Amniotic epithelial cell (primary cell): ENCODE measurements around the gene CCDC91.
A peak's percentile ranks its signal among the peaks of the same experiment; 100 is the strongest.
"Not testable (repeated sequence)": the region's sequence is repeated elsewhere in the genome, so short reads cannot be mapped to it uniquely, and the experiment has no call there.

Experiments
- DNase-seq: peaks from one replicate; pipeline ENCODE4 v3.0.0-alpha.2; 2010; ENCODE audit warnings: low read depth

The CCDC91 gene

GRCh38 chr12:28234444-28234843 lies 44.2 kb downstream of the CCDC91 start:
- DNase-seq: no peak

DNA sequence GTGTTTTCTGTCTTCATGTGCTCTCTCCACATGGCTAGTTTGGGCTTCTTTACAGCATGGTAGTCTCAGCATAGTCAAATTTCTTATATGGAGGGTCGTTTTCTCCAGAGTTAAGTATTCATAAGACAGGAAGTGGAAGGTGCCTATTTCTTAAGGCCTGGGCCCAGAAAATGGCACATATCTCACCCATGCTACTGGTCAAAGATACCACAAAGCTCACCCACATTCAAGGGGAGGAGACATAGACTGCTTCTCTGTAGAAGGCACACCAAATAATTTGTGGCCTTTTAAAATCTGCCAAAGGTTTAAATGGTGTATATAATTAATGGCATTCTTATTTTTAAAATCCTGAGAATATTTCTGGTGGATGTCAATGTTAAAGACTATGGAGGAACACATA lies 44.8 kb downstream of the CCDC91 start:
- no peak for DNase-seq

GRCh38 chr12:28235985-28236384 lies 45.7 kb downstream of the CCDC91 start:
- no peak for DNase-seq

GRCh38 chr12:28237423-28237822 lies 47.2 kb downstream of the CCDC91 start:
- DNase-seq: no peak

DNA sequence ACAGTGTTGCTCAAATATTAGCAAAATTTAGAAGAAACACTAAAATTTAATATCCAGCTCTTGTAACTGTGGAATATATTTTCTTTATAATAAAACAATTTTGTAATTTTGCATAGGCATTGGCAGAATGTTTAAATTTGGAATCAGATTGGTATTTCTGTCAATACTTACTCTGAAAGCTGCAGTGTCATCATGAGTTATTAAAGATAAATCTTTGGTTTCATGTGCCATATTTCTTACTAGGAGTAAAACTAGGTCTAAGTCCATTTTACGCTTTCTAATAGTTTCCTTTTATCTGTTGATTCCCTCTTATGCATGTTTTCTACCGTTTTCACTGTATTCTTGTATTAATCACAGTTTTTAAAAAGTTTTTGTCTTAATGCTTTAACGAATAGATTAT lies 49.7 kb downstream of the CCDC91 start:
- no peak for DNase-seq

- no peak for DNase-seq
Observed at GRCh38 chr12:28240853-28241252, 50.6 kb downstream of the CCDC91 start.

- no peak for DNase-seq
Observed at GRCh38 chr12:28242129-28242495, 51.9 kb downstream of the CCDC91 start.

DNA sequence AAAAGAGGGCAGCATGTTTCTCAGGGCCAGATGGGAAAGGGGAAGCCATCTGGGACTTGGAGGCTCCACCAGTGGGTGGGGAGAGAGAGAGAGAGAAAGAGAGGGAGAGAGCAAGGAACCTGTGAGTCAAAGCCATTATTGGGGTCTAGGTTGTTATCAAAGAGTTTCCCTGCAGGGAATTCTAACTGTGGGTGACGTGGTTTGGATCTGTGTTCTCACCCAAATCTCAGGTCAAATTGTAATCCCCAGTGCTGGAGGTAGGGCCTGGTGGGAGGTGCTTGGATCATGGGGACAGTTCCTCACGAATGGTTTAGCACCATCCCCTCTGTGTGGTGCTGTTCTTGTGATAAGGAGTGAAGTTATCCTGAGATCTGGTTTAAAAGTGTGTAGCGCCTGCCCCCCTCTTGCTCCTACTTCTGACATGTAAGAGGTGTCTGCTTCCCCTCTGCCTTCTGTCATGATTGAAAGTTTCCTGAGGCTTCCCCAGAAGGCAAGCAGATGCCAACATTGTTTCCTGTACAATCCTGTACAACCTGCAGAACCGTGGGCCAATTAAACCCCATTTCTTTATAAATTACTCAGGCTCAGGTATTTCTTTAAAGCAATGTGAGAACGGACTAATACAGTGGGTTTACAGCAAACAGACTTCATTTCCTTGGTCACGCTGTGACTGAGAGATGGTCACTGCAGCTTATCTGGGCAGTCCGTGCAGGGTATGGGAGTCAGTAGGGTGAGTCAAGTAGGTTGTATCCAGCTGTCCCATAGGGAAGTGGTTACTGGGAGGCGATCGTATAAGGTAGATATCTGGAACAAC lies 52.4 kb downstream of the CCDC91 start:
- DNase-seq: peak; percentile 58

DNA sequence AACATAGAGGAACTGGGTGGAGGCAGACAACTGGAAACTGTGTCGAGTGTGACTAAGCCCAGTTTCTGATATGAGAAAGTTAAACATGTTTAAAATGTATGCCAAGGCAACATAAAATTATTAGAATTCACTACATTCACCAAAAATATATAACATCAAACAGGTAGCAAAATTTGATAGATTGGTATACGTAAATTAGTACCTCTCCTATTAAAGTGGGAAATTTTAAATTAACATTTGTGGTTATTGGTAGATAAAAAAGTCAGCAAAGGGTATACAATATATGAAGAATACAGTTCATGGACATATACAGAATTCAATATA lies 53.0 kb downstream of the CCDC91 start:
- no peak for DNase-seq

DNA sequence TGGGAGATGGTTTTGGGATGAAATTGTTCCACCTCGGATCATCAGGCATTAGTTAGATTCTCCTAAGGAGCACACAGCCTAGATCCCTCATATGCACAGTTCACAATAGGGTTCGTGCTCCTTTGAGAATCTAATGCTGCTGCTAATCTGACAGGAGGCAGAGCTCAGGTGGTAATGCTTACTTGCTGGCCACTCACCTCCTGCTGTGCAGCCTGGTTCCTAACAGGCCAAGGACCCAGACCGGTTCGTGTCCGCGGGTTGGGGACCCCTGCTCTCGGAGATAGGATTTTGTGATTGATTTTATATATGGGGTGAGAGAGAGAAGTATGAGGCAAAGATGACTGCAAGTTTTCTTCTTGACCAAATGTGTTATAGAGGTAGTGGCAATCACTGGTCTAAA lies 57.5 kb downstream of the CCDC91 start:
- DNase-seq: no peak

- no peak for DNase-seq
Observed at GRCh38 chr12:28248555-28249145, 58.4 kb downstream of the CCDC91 start.

DNA sequence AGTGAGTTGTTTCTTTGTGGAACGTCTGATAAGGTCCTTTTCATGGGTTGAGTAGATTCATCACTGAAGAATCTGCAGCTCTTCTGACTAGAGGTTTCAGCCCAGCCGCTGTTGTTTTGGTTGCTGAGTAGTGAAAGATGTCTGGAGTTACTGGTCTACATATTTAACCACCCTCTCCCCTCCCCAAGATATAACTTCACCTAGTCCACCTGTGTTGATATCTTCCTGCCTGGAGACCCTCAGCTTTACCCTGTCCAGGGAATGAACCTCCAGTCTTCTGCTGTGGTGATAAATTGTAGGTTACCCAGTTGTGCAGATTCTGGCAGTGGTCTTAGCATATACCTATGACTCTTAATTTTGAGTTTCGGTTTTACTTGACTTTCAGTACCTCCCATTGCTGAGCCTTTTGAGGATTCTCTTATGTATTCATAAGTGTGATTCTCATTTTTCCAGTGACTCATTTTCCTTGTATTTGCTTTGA lies 62.9 kb downstream of the CCDC91 start:
- peak; percentile 83 for DNase-seq

GRCh38 chr12:28257411-28257810 lies 67.2 kb downstream of the CCDC91 start:
- DNase-seq: no peak

DNA sequence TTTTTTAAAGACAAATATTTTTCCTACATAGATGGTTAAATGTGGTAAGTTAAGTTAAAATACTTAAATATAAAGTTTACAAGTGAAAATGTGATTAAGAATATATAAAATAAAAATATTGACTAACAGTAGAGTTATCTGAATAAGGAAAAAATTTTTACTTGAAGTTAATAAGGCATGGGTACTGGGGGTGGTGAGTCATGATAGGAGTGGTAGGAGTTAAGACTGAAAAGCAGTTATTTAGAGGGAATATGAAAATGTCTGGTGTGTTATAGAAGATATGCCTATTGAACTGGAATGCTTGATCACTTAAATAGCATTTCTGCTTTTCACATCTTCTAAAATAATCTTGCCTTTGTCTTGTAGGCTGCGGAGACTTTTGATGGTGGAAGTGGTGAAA lies 68.7 kb downstream of the CCDC91 start:
- peak; percentile 17 for DNase-seq

GRCh38 chr12:28265435-28266042 lies 75.3 kb downstream of the CCDC91 start:
- no peak for DNase-seq

DNA sequence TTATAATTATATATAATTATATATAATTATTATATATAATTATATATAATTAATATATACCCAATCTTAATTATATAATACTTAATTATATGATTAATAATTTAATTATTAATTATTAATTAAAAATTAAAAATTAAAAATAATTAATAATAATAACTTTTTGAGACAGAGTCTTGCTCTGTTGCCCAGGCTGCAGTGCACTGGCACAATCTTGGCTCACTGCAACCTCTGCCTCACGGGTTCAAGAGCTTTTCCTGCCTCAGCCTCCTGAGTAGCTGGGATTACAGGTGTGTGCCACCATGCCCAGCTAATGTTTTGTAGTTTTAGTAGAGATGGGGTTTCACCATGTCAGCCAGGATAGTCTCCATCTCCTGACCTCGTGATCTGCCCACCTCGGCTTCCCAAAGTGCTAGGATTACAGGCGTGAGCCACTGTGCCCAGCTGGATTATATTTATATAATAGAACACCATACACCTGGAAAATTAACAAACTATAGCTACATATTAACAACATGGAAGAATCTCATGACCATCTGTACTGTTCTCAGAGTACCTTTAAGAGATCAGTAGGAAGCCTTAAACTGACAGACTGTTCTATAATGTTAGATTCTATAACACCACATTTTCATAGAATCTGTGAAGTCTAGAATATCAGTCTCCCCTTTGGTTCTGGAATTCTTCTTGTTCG lies 77.8 kb downstream of the CCDC91 start:
- DNase-seq: not testable (repeated sequence)

- DNase-seq: no peak
Observed at GRCh38 chr12:28268608-28269229, 78.5 kb downstream of the CCDC91 start.

- no peak for DNase-seq
Observed at GRCh38 chr12:28269851-28270250, 79.6 kb downstream of the CCDC91 start.

- no peak for DNase-seq
Observed at GRCh38 chr12:28278499-28278898, 88.2 kb downstream of the CCDC91 start.

DNA sequence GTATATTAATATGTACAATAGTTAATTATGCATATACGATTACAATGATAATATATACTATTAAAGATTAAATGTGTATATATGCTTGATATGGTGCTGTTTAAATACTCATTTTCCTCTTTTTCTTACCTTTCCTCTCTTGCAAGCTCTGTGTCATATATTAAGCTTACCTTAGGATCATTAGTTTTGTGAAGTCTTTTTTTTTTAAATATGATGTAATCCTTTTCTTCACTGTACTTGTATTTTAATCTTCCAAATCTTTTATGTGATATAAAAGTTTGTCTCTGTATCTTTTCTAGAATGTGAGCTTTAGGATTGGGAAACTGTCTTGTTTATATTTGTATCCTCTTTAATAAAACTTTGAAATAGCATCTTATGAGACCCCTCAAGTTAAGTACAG lies 88.7 kb downstream of the CCDC91 start:
- DNase-seq: no peak

DNA sequence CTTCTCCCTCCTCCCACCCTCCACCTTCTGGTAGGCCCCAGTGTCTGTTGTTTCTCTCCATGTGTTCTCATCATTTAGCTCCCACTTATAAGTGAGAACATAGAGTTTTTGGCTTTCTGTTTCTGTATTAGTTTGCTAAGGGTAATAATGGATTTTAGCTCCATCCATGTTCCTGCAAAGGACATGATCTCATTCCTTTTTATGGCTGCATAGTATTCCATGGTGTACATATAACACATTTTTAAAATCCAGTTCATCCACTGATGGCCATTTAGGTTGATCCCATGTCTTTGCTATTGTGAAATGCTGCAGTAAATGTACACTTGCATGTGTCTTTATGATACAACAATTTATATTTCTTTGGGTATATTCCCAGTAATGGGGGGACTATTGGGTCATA lies 96.1 kb downstream of the CCDC91 start:
- no peak for DNase-seq

DNA sequence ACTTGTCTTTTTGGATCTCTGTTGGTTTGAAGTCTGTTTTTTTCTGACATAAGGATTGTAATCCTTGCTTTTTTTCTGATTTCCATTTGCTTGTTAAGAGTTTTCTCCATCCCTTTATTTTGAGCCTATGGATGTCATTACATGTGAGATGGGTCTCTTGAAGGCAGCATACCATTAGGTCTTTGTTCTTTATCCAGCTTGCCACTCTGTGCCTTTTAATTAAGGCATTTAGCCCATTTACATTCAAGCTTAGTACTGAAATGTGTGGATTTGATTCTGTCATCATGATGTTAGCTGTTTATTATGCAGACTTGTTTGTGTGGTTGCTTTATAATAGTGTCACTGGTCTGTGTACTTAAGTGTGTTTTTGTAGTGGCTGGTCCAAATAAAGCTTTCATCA lies 100.0 kb downstream of the CCDC91 start:
- peak; percentile 24 for DNase-seq
